H9 (cell line): ENCODE results near the gene TNFAIP6. TPM values are rescaled to one million over a fixed set of nuclear protein-coding genes. Genes with fewer than 3 reads are reported as not detected.
"Not testable (repeated sequence)": the region's sequence is repeated elsewhere in the genome, so short reads cannot be mapped to it uniquely, and the experiment has no call there.

Experiments used
- DNase-seq: peaks from one replicate; pipeline ENCODE4 v3.0.0-alpha.2; 2017
- H2AFZ ChIP-seq: one replicate; pipeline ENCODE4 v1.6.1; 2013; ENCODE audit warnings: mild to moderate bottlenecking, low read length, control low read depth, moderate library complexity
- H2AK5ac ChIP-seq: 2 replicates; pipeline ENCODE4 v1.6.1; 2013; ENCODE audit warnings: low read length, control low read depth, mixed read lengths; ENCODE audit not compliant: insufficient read length
- H2BK120ac ChIP-seq: one replicate; pipeline ENCODE4 v1.6.1; 2013; ENCODE audit warnings: low read depth, mild to moderate bottlenecking, low read length, control low read depth, inconsistent platforms; ENCODE audit not compliant: poor library complexity, severe bottlenecking
- H2BK12ac ChIP-seq: 2 replicates; pipeline ENCODE4 v1.6.1; 2013; ENCODE audit warnings: low read length, control low read depth, mixed read lengths, low read depth; ENCODE audit not compliant: insufficient read length
- H2BK15ac ChIP-seq: 2 replicates; pipeline ENCODE4 v1.6.1; 2013; ENCODE audit warnings: low read depth, low read length, control low read depth
- H2BK20ac ChIP-seq: one replicate; pipeline ENCODE4 v1.6.1; 2013; ENCODE audit warnings: low read depth, mild to moderate bottlenecking, low read length, control low read depth, inconsistent platforms; ENCODE audit not compliant: poor library complexity, severe bottlenecking
- H2BK5ac ChIP-seq: 2 replicates; pipeline ENCODE4 v1.6.1; 2013; ENCODE audit warnings: low read length, control low read depth, mixed read lengths; ENCODE audit not compliant: insufficient read length
- H3K14ac ChIP-seq: 2 replicates; pipeline ENCODE4 v1.6.1; 2013; ENCODE audit warnings: low read length, control low read depth; ENCODE audit not compliant: insufficient read depth
- H3K18ac ChIP-seq: 2 replicates; pipeline ENCODE4 v1.6.1; 2013; ENCODE audit warnings: low read depth, mild to moderate bottlenecking, mixed read lengths, low read length, control low read depth; ENCODE audit not compliant: insufficient read length
- H3K23ac ChIP-seq: 2 replicates; pipeline ENCODE4 v1.6.1; 2013; ENCODE audit warnings: low read length, control low read depth, mixed read lengths, low read depth; ENCODE audit not compliant: insufficient read length
- H3K23me2 ChIP-seq: 2 replicates; pipeline ENCODE4 v1.6.1; 2013; ENCODE audit warnings: low read depth, mild to moderate bottlenecking, mixed read lengths, low read length, control low read depth; ENCODE audit not compliant: insufficient read length, poor library complexity, severe bottlenecking
- H3K27ac ChIP-seq: 2 replicates; pipeline ENCODE4 v1.5.1; 2013; ENCODE audit warnings: low read length, control low read depth, mixed read lengths, low read depth; ENCODE audit not compliant: insufficient read length
- H3K27me3 ChIP-seq: 2 replicates; pipeline ENCODE4 v1.6.1; 2013; ENCODE audit warnings: low read length, control low read depth, inconsistent platforms; ENCODE audit not compliant: insufficient read depth
- H3K4ac ChIP-seq: 2 replicates; pipeline ENCODE4 v1.6.1; 2013; ENCODE audit warnings: low read depth, mild to moderate bottlenecking, control low read depth, inconsistent platforms, low read length, moderate library complexity
- H3K4me1 ChIP-seq: 2 replicates; pipeline ENCODE4 v1.6.1; 2013; ENCODE audit warnings: low read length, control low read depth, inconsistent platforms; ENCODE audit not compliant: insufficient read depth
- H3K4me2 ChIP-seq: 2 replicates; pipeline ENCODE4 v1.6.1; 2013; ENCODE audit warnings: low read length, control low read depth, mixed read lengths; ENCODE audit not compliant: insufficient read length, insufficient read depth
- H3K56ac ChIP-seq: 2 replicates; pipeline ENCODE4 v1.6.1; 2013; ENCODE audit warnings: low read depth, mild to moderate bottlenecking, mixed read lengths, low read length, control low read depth; ENCODE audit not compliant: insufficient read length
- H3K79me1 ChIP-seq: 2 replicates; pipeline ENCODE4 v1.6.1; 2013; ENCODE audit warnings: low read depth, mild to moderate bottlenecking, moderate library complexity, low read length, control low read depth, inconsistent platforms; ENCODE audit not compliant: insufficient read depth, poor library complexity, severe bottlenecking
- H3K79me2 ChIP-seq: 2 replicates; pipeline ENCODE4 v1.6.1; 2013; ENCODE audit warnings: low read length, control low read depth, inconsistent platforms; ENCODE audit not compliant: insufficient read depth
- H3K9ac ChIP-seq: 2 replicates; pipeline ENCODE4 v1.6.1; 2013; ENCODE audit warnings: low read length, control low read depth, mixed read lengths; ENCODE audit not compliant: insufficient read length; ENCODE audit errors: extremely low read depth
- H3K9me3 ChIP-seq: one replicate; pipeline ENCODE4 v1.6.1; 2013; ENCODE audit warnings: low read depth, low read length, inconsistent platforms; ENCODE audit not compliant: control insufficient read depth
- H3T11ph ChIP-seq: one replicate; pipeline ENCODE4 v1.6.1; 2013; ENCODE audit warnings: mild to moderate bottlenecking, low read length, control low read depth, inconsistent platforms
- H4K20me1 ChIP-seq: one replicate; pipeline ENCODE4 v1.6.1; 2013; ENCODE audit not compliant: control insufficient read depth, insufficient read length, insufficient read depth
- H4K5ac ChIP-seq: 2 replicates; pipeline ENCODE4 v1.6.1; 2013; ENCODE audit warnings: low read depth, mild to moderate bottlenecking, mixed read lengths, low read length, control low read depth; ENCODE audit not compliant: insufficient read length
- H4K8ac ChIP-seq: replicated peaks from 2 replicates; pipeline ENCODE4 v1.6.1; 2013; ENCODE audit warnings: low read length, control low read depth, mixed read lengths, low read depth; ENCODE audit not compliant: insufficient read length
- H4K91ac ChIP-seq: 2 replicates; pipeline ENCODE4 v1.6.1; 2013; ENCODE audit warnings: low read depth, mild to moderate bottlenecking, moderate library complexity, mixed read lengths, low read length, control low read depth; ENCODE audit not compliant: insufficient read length
- H3K27ac Mint-ChIP-seq, 3 experiments: 2 replicates in 2 of 3; 3 replicates in 1 of 3; pipeline ENCODE4 v1.8.0; 2020 to 2021; ENCODE audit warnings: mixed read lengths in 3 of 3, mild to moderate bottlenecking in 1 of 3, moderate library complexity in 1 of 3
- H3K27me3 Mint-ChIP-seq: 2 replicates; pipeline ENCODE4 v1.8.0; 2021; ENCODE audit warnings: low read depth, mild to moderate bottlenecking, moderate library complexity, mixed read lengths
- H3K36me3 Mint-ChIP-seq, 3 experiments: 2 replicates in 2 of 3; 3 replicates in 1 of 3; pipeline ENCODE4 v1.8.0; 2020 to 2021; ENCODE audit warnings: low read depth in 3 of 3, mixed read lengths in 3 of 3; ENCODE audit not compliant: insufficient read depth in 1 of 3
- H3K4me1 Mint-ChIP-seq, 2 experiments: 2 replicates each; pipeline ENCODE4 v1.8.0; 2020; ENCODE audit warnings: mixed read lengths in 2 of 2
- H3K4me3 Mint-ChIP-seq, 2 experiments: 2 replicates in 1 of 2; 3 replicates in 1 of 2; pipeline ENCODE4 v1.8.0; 2020 to 2021; ENCODE audit warnings: mild to moderate bottlenecking in 2 of 2, mixed read lengths in 2 of 2, moderate library complexity in 1 of 2
- H3K9me3 Mint-ChIP-seq, 2 experiments: 2 replicates in 1 of 2; 3 replicates in 1 of 2; pipeline ENCODE4 v1.8.0; 2020; ENCODE audit warnings: mild to moderate bottlenecking in 2 of 2, mixed read lengths in 2 of 2, moderate library complexity in 1 of 2
- WGBS: extraction: QIAGEN DNeasy Blood & Tissue Kit; methylation state at CpG from one replicate; pipeline ENCODE4 v1.1.7; 2013; ENCODE audit warnings: missing lambda C conversion rate, low lambda C conversion rate, mixed read lengths; ENCODE audit not compliant: insufficient read length; ENCODE audit errors: extremely low coverage; 5-methylcytosine and 5-hydroxymethylcytosine counted together
- long read RNA-seq: library from polyadenylated mRNA; unstranded; transcript quantifications from one replicate; pipeline ENCODE4 v2.0.0, GENCODE V29; 2020
- total RNA-seq: library from RNA; stranded (reverse); gene quantifications from 2 replicates; pipeline ENCODE4 v1.2.1, GENCODE V29; 2021
- TF ChIP-seq, protein P1 (sequence below): fragments of 200-600 bp; sonication (generic); conservative IDR thresholded peaks from 3 replicates; pipeline ENCODE4 v1.8.0; 2021; ENCODE audit warnings: antibody characterized with exemption, mild to moderate bottlenecking

TNFAIP6 gene, protein sequence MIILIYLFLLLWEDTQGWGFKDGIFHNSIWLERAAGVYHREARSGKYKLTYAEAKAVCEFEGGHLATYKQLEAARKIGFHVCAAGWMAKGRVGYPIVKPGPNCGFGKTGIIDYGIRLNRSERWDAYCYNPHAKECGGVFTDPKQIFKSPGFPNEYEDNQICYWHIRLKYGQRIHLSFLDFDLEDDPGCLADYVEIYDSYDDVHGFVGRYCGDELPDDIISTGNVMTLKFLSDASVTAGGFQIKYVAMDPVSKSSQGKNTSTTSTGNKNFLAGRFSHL
- total RNA-seq, result 0.81 and 1.2 TPM in 2 replicates
- long read RNA-seq, transcript TNFAIP6-201 (6 exons, 1,424 nt), result major isoform, 7 of 7 reads
- long read RNA-seq, partial matches to known transcripts, result 0 of 7 reads
- long read RNA-seq, other reads (novel, unspliced or antisense), result 0 of 7 reads

DNA sequence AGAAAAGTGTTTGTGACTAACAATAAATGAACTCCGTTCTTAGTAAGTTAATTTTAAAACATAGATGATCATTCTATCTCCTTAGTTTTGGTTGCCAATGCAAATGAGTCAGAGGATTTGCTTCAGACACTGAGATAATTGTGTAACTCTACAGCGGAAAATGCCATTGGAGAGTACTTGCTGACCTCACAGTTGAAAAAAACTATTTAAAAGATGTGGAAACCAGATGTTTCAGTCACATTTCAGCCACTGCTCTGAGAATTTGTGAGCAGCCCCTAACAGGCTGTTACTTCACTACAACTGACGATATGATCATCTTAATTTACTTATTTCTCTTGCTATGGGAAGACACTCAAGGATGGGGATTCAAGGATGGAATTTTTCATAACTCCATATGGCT, at the start of gene TNFAIP6:
Gene TNFAIP6 (plus strand): TSS at position 234 of the 400 bp plus-strand sequence. CDS start 75 bp downstream, at position 309.
- H3K4me3 Mint-ChIP-seq, result no peak within 1 kb of the TSS; a peak in 1 of 5 replicates
- Histone ChIP-seq H3K14ac (no peak within 1 kb of the TSS), H4K8ac (no peak within 1 kb of the TSS), H3K23me2 (no peaks in the 10 kb centered on the region), H3K79me2 (no peaks in the 10 kb centered on the region), H2BK15ac (no peak within 1 kb of the TSS), H3K23ac (no peak within 1 kb of the TSS), H2BK5ac (no peak within 1 kb of the TSS), H3K79me1 (no peaks in the 10 kb centered on the region), H3K27ac (no peak within 1 kb of the TSS), H2BK12ac (no peak within 1 kb of the TSS), H3K27me3 (no peaks in the 10 kb centered on the region), H3K18ac (no peak within 1 kb of the TSS), H3K4me2 (no peak within 1 kb of the TSS), H3T11ph (no peak within 1 kb of the TSS), H3K9ac (no peak within 1 kb of the TSS), H4K91ac (no peak within 1 kb of the TSS), H4K5ac (no peak within 1 kb of the TSS), H3K4ac (no peak within 1 kb of the TSS), H3K56ac (no peak within 1 kb of the TSS), H2AK5ac (no peak within 1 kb of the TSS), H2AFZ (no peak within 1 kb of the TSS), H2BK20ac (no peak within 1 kb of the TSS), H3K4me1 (peaks cover 15% of the 10 kb centered on the region; the same call in 1 of the 2 replicates), H4K20me1 (no peaks in the 10 kb centered on the region), H2BK120ac (no peak within 1 kb of the TSS), H3K9me3 (no peaks in the 10 kb centered on the region)
- no peaks in the 10 kb centered on the region; a peak in 2 of 5 replicates for H3K9me3 Mint-ChIP-seq
- peaks cover 0 to 5% (median 2%) of the 10 kb centered on the region in 3 experiments; a peak in 1 of 7 replicates for H3K36me3 Mint-ChIP-seq
- no peaks in the 10 kb centered on the region for H3K27me3 Mint-ChIP-seq
- H3K4me1 Mint-ChIP-seq, result peaks cover 29 to 34% of the 10 kb centered on the region in 2 experiments
- TF ChIP-seq, protein P1, sequence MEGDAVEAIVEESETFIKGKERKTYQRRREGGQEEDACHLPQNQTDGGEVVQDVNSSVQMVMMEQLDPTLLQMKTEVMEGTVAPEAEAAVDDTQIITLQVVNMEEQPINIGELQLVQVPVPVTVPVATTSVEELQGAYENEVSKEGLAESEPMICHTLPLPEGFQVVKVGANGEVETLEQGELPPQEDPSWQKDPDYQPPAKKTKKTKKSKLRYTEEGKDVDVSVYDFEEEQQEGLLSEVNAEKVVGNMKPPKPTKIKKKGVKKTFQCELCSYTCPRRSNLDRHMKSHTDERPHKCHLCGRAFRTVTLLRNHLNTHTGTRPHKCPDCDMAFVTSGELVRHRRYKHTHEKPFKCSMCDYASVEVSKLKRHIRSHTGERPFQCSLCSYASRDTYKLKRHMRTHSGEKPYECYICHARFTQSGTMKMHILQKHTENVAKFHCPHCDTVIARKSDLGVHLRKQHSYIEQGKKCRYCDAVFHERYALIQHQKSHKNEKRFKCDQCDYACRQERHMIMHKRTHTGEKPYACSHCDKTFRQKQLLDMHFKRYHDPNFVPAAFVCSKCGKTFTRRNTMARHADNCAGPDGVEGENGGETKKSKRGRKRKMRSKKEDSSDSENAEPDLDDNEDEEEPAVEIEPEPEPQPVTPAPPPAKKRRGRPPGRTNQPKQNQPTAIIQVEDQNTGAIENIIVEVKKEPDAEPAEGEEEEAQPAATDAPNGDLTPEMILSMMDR, result no peak
- DNase-seq, result no peak
- no CpG with 5 or more reads among the region's 3 CpGs for WGBS
- peak within 1 kb of the TSS; percentile 3 to 89 (median 15); a peak in 5 of 7 replicates for H3K27ac Mint-ChIP-seq

DNA sequence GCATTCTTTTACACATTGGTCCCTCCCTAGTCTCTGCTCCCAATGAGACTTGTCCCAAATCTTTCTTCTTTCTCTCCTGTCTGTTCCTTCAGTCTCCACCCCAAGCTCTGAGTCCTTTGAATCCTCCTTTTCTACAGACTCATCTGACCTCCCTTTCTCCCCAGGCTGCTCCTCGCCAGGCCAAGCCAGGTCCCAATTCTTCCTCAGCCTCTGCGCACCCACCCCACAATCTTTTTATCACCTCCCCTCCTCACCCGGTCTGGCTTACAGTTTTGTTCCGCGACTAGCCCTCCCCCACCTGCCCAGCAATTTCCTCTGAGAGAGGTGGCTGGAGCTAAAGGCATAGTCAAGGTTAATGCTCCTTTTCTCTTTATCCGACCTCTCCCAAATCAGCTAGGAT, 47.1 kb upstream of the TNFAIP6 start:
- H3K56ac ChIP-seq, H3K79me2 ChIP-seq, H3K9me3 ChIP-seq, H3K18ac ChIP-seq, H2BK12ac ChIP-seq, H3T11ph ChIP-seq, H3K79me1 ChIP-seq, H2BK20ac ChIP-seq, H3K9ac ChIP-seq, H3K9me3 Mint-ChIP-seq, H4K8ac ChIP-seq, H3K27me3 Mint-ChIP-seq, H3K4me3 Mint-ChIP-seq, H3K36me3 Mint-ChIP-seq, H3K27ac Mint-ChIP-seq, H3K23ac ChIP-seq, H4K91ac ChIP-seq, H3K27me3 ChIP-seq, H3K4me2 ChIP-seq, H4K20me1 ChIP-seq, H2AFZ ChIP-seq, DNase-seq, H3K4me1 ChIP-seq, H2BK5ac ChIP-seq, H2BK15ac ChIP-seq, H2BK120ac ChIP-seq, H3K14ac ChIP-seq, H3K4ac ChIP-seq, H3K27ac ChIP-seq, H3K4me1 Mint-ChIP-seq, H4K5ac ChIP-seq, H3K23me2 ChIP-seq, H2AK5ac ChIP-seq: not testable (repeated sequence)
- WGBS, result no CpG with 5 or more reads among the region's 6 CpGs
